Astrocyte (in vitro differentiated cells and primary cell): ENCODE data around the gene CDH8.

Source experiments
- CTCF ChIP-seq: IDR thresholded peaks from 2 replicates; pipeline ENCODE4 v1.5.1; 2011; ENCODE audit warnings: low read depth, mild to moderate bottlenecking, inconsistent platforms, low read length, moderate library complexity; ENCODE audit not compliant: insufficient read depth
- EZH2 ChIP-seq: IDR thresholded peaks from 2 replicates; pipeline ENCODE4 v1.6.1; 2012; ENCODE audit warnings: mild to moderate bottlenecking, low read length, inconsistent platforms; ENCODE audit not compliant: insufficient read depth

DNA sequence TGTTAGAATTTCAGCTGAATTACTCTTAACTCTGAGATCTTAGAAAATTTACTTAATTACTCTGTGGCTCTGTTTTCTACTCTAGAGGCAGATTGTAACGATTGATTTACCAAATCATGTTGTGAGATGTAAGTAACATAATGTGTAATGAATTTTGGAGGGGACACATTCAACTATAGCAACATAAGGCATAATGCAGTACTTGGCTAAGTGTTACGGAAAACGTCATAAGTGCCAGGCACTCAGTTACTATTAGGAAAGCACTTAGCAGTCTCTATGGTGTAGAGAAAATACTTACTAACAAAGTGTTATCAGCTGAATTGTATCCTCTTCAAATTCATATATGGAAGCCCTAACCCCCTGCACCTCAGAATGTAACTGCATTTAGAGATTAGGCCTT, 40.6 kb upstream of the CDH8 start:
- TF ChIP-seq CTCF (no peak), EZH2 (no peak)
